Metanephros (tissue), 1 donor: ENCODE results near the gene SPANXN4. TPM values are rescaled to one million over a fixed set of nuclear protein-coding genes. Genes with fewer than 3 reads are reported as not detected.

Experiments used
- total RNA-seq: library from RNA; depleted of rRNA; stranded (reverse); fragments of >200 nt; gene quantifications from one replicate; pipeline ENCODE4 v1.2.3, GENCODE V29; 2014

Gene SPANXN4
- total RNA-seq: not detected

GRCh38 chrX:143025628-143026027 is at the start of gene SPANXN4:
TSS of gene SPANXN4 (plus strand) at chrX:143025928. CDS start at chrX:143026015, 87 bp downstream.

